ENCODE data around the gene TGFA. TPM values are rescaled to one million over a fixed set of nuclear protein-coding genes. Genes with fewer than 3 reads are reported as not detected.

The TGFA gene
- total and polyA plus RNA-seq, 4 donors = 1.1 to 2.9 (median 1.7) TPM

DNA sequence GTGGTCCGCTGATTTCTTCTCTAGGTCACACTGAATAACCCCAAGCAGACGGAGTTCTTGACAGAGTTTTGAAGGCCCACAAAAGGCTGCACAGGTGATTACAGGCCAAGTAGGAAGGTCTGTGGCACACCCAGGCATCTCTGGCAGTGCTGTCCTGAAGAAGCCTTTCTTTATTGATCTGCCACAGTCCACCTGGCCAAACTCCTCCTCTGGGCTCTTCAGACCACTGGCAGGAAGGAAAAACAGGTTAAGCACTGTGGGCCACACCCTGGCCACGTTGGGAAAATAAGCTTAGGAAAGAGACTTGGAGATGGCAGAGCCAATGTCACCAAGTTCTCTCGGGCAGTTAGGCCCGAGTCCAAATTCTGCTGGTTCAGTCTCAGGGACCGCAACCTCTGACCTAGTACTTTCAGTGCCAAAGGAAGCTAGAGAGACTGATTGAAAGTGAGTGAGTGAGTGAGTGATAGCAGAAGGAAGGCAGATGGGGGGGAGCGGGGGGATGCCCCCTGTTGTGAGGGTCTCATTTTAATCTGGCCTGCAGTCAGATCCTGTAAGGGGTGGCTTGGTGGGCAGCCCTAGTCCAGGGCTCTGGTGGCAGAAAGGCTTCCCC lies 102.9 kb downstream of the TGFA start:
- Histone ChIP-seq H3K27me3 (ENCODE audit: control insufficient read depth in 4 of 4, insufficient read depth in 4 of 4, low read length in 3 of 4) (no peaks in the 10 kb centered on the region), H3K27ac (ENCODE audit: low read depth in 1 of 2, low read length in 2 of 2) (no peak overlapping the region), H3K4me3 (ENCODE audit: low read depth in 1 of 3, low read length in 3 of 3) (no peak overlapping the region), H3K9me3 (ENCODE audit: control insufficient read depth in 4 of 4, low read length in 3 of 4) (no peaks in the 10 kb centered on the region), H3K4me1 (ENCODE audit: control insufficient read depth in 4 of 4, insufficient read depth in 4 of 4, low read length in 3 of 4) (peaks cover 0 to 2% (median 0%) of the 10 kb centered on the region in 4 donors), H3K9ac (ENCODE audit: low read depth in 1 of 2, low read length in 2 of 2) (no peak overlapping the region), H3K36me3 (ENCODE audit: control insufficient read depth in 4 of 4, insufficient read depth in 3 of 4, low read depth in 1 of 4, low read length in 3 of 4) (peaks cover 0 to 4% (median 0%) of the 10 kb centered on the region in 4 donors)
- WGBS = 59% methylated on average over 7 of the region's 7 CpGs
- TF ChIP-seq, protein P1, sequence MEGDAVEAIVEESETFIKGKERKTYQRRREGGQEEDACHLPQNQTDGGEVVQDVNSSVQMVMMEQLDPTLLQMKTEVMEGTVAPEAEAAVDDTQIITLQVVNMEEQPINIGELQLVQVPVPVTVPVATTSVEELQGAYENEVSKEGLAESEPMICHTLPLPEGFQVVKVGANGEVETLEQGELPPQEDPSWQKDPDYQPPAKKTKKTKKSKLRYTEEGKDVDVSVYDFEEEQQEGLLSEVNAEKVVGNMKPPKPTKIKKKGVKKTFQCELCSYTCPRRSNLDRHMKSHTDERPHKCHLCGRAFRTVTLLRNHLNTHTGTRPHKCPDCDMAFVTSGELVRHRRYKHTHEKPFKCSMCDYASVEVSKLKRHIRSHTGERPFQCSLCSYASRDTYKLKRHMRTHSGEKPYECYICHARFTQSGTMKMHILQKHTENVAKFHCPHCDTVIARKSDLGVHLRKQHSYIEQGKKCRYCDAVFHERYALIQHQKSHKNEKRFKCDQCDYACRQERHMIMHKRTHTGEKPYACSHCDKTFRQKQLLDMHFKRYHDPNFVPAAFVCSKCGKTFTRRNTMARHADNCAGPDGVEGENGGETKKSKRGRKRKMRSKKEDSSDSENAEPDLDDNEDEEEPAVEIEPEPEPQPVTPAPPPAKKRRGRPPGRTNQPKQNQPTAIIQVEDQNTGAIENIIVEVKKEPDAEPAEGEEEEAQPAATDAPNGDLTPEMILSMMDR (IDR thresholded peaks at IDR 0.05; ENCODE audit: low read depth, low read length, missing input control) = no peak
- TF ChIP-seq SP1 (IDR thresholded peaks at IDR 0.05) (no peak), FOXA2 (IDR thresholded peaks at IDR 0.05) (no peak), EGR1 (IDR thresholded peaks at IDR 0.05; ENCODE audit: low read depth in 2 of 2) (no peak), RXRA (IDR thresholded peaks at IDR 0.05) (no peak), JUND (IDR thresholded peaks at IDR 0.05) (no peak), YY1 (IDR thresholded peaks at IDR 0.05) (no peak), RAD21 (IDR thresholded peaks at IDR 0.05) (no peak), TAF1 (conservative IDR thresholded peaks at IDR 0.05) (no peak), HNF4G (IDR thresholded peaks at IDR 0.05) (no peak), FOXA1 (IDR thresholded peaks at IDR 0.05) (no peak), HNF4A (conservative IDR thresholded peaks at IDR 0.05) (no peak)
- TF ChIP-seq, protein P2, sequence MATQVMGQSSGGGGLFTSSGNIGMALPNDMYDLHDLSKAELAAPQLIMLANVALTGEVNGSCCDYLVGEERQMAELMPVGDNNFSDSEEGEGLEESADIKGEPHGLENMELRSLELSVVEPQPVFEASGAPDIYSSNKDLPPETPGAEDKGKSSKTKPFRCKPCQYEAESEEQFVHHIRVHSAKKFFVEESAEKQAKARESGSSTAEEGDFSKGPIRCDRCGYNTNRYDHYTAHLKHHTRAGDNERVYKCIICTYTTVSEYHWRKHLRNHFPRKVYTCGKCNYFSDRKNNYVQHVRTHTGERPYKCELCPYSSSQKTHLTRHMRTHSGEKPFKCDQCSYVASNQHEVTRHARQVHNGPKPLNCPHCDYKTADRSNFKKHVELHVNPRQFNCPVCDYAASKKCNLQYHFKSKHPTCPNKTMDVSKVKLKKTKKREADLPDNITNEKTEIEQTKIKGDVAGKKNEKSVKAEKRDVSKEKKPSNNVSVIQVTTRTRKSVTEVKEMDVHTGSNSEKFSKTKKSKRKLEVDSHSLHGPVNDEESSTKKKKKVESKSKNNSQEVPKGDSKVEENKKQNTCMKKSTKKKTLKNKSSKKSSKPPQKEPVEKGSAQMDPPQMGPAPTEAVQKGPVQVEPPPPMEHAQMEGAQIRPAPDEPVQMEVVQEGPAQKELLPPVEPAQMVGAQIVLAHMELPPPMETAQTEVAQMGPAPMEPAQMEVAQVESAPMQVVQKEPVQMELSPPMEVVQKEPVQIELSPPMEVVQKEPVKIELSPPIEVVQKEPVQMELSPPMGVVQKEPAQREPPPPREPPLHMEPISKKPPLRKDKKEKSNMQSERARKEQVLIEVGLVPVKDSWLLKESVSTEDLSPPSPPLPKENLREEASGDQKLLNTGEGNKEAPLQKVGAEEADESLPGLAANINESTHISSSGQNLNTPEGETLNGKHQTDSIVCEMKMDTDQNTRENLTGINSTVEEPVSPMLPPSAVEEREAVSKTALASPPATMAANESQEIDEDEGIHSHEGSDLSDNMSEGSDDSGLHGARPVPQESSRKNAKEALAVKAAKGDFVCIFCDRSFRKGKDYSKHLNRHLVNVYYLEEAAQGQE (IDR thresholded peaks at IDR 0.05) = no peak
- TF ChIP-seq, protein P3, sequence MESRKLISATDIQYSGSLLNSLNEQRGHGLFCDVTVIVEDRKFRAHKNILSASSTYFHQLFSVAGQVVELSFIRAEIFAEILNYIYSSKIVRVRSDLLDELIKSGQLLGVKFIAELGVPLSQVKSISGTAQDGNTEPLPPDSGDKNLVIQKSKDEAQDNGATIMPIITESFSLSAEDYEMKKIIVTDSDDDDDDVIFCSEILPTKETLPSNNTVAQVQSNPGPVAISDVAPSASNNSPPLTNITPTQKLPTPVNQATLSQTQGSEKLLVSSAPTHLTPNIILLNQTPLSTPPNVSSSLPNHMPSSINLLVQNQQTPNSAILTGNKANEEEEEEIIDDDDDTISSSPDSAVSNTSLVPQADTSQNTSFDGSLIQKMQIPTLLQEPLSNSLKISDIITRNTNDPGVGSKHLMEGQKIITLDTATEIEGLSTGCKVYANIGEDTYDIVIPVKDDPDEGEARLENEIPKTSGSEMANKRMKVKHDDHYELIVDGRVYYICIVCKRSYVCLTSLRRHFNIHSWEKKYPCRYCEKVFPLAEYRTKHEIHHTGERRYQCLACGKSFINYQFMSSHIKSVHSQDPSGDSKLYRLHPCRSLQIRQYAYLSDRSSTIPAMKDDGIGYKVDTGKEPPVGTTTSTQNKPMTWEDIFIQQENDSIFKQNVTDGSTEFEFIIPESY (IDR thresholded peaks at IDR 0.05) = no peak
- TF ChIP-seq, protein P4, sequence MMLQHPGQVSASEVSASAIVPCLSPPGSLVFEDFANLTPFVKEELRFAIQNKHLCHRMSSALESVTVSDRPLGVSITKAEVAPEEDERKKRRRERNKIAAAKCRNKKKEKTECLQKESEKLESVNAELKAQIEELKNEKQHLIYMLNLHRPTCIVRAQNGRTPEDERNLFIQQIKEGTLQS (IDR thresholded peaks at IDR 0.05) = no peak
- DNase-seq (ENCODE audit: low spot score) = no peak

DNA sequence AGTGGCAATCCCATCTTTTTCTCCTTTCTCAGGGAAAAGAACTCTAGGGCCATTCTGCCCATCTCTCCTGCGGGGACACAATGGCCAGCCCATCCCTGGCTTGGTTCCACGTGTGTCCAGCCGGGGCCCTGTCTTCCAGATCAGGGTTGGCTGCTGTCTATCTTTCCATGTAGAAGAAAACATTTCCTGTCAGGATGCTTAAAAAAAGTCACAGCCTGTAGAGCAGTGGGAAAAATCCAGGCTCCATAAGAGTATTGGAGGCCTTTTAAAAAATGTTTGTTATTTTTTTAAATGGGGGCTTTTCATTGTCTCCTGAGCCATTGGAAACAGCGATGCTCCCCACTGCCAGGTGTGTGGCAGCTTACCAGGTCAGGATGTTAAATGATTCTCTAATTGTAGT lies 105.6 kb downstream of the TGFA start:
- H3K27ac ChIP-seq (ENCODE audit: low read depth in 1 of 2, low read length in 2 of 2) = no peak overlapping the region
- no peaks in the 10 kb centered on the region for H3K27me3 ChIP-seq (ENCODE audit: control insufficient read depth in 4 of 4, insufficient read depth in 4 of 4, low read length in 3 of 4)
- H3K36me3 ChIP-seq (ENCODE audit: control insufficient read depth in 4 of 4, insufficient read depth in 3 of 4, low read depth in 1 of 4, low read length in 3 of 4) = peaks cover 0 to 4% (median 0%) of the 10 kb centered on the region in 4 donors
- no peaks in the 10 kb centered on the region for H3K9me3 ChIP-seq (ENCODE audit: control insufficient read depth in 4 of 4, low read length in 3 of 4)
- DNase-seq (ENCODE audit: low spot score) = no peak
- WGBS = 82% methylated on average over 4 of the region's 4 CpGs
- no peak overlapping the region for H3K9ac ChIP-seq (ENCODE audit: low read depth in 1 of 2, low read length in 2 of 2)
- H3K4me1 ChIP-seq (ENCODE audit: control insufficient read depth in 4 of 4, insufficient read depth in 4 of 4, low read length in 3 of 4) = peaks cover 0 to 2% (median 0%) of the 10 kb centered on the region in 4 donors
- no peak overlapping the region for H3K4me3 ChIP-seq (ENCODE audit: low read depth in 1 of 3, low read length in 3 of 3)
- TF ChIP-seq FOXA1 (IDR thresholded peaks at IDR 0.05) (no peak), RAD21 (IDR thresholded peaks at IDR 0.05) (no peak), EGR1 (IDR thresholded peaks at IDR 0.05; ENCODE audit: low read depth in 2 of 2) (no peak), HNF4G (IDR thresholded peaks at IDR 0.05) (no peak), GABPA (IDR thresholded peaks at IDR 0.05 in 1 of 2, conservative IDR thresholded peaks at IDR 0.05 in 1 of 2) (no peak), YY1 (IDR thresholded peaks at IDR 0.05) (no peak), JUND (IDR thresholded peaks at IDR 0.05) (no peak), TAF1 (conservative IDR thresholded peaks at IDR 0.05) (no peak), SP1 (IDR thresholded peaks at IDR 0.05) (no peak), RXRA (IDR thresholded peaks at IDR 0.05) (no peak)
- TF ChIP-seq, protein P5, sequence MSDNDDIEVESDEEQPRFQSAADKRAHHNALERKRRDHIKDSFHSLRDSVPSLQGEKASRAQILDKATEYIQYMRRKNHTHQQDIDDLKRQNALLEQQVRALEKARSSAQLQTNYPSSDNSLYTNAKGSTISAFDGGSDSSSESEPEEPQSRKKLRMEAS (IDR thresholded peaks at IDR 0.05) = no peak
- TF ChIP-seq, protein P2 (IDR thresholded peaks at IDR 0.05) = no peak
- TF ChIP-seq, protein P1 (IDR thresholded peaks at IDR 0.05; ENCODE audit: low read depth, low read length, missing input control) = no peak

All from liver (tissue), 9 donors.